MCF 10A (cell line): ENCODE results near the gene GGCX. TPM values are rescaled to one million over a fixed set of nuclear protein-coding genes. Genes with fewer than 3 reads are reported as not detected.

Source experiments
- BruUV-seq: library from RNA; stranded (reverse); fragments of 400-500 nt; replicated peaks from 2 replicates; lab custom pipeline; 2021; lab: Mats Ljungman, UMichigan
- CTCF ChIA-PET: fragments of 300-600 bp; sonication (Branson Sonifier 250); formaldehyde crosslinking; extraction: SDS; loops from one replicate; lab custom pipeline; 2021; ENCODE audit warnings: antibody characterized with exemption, inconsistent platforms; lab: Yijun Ruan, JAX
- POLR2A ChIA-PET: fragments of 300-600, 350-650 bp; sonication (Branson Sonifier 250); formaldehyde crosslinking; extraction: SDS; loops from one replicate; lab custom pipeline; 2020; ENCODE audit warnings: antibody characterized with exemption, inconsistent platforms; lab: Yijun Ruan, JAX
- DNase-seq: peaks from one replicate; pipeline ENCODE4 v3.0.0-alpha.2; 2018; ENCODE audit not compliant: unreplicated experiment
- H3K27ac Mint-ChIP-seq: one replicate; pipeline ENCODE4 v1.8.0; 2022; ENCODE audit warnings: mild to moderate bottlenecking, low read depth, mixed read lengths; ENCODE audit not compliant: unreplicated experiment
- H3K27me3 Mint-ChIP-seq: one replicate; pipeline ENCODE4 v1.8.0; 2022; ENCODE audit warnings: mixed read lengths; ENCODE audit not compliant: insufficient read depth, unreplicated experiment
- H3K36me3 Mint-ChIP-seq: one replicate; pipeline ENCODE4 v1.8.0; 2022; ENCODE audit warnings: mild to moderate bottlenecking, moderate library complexity, mixed read lengths; ENCODE audit not compliant: insufficient read depth, unreplicated experiment
- H3K4me1 Mint-ChIP-seq: one replicate; pipeline ENCODE4 v1.8.0; 2022; ENCODE audit warnings: mixed read lengths; ENCODE audit not compliant: insufficient read depth, unreplicated experiment
- H3K4me3 Mint-ChIP-seq: one replicate; pipeline ENCODE4 v1.8.0; 2022; ENCODE audit warnings: mild to moderate bottlenecking, moderate library complexity, mixed read lengths; ENCODE audit not compliant: unreplicated experiment
- H3K9me3 Mint-ChIP-seq: one replicate; pipeline ENCODE4 v1.8.0; 2022; ENCODE audit warnings: mixed read lengths; ENCODE audit not compliant: unreplicated experiment
- intact Hi-C: fragments of 100-400 bp; cut with micrococcal nuclease; formaldehyde crosslinking; loops from 2 replicates; pipeline ENCODE4 v1.14.1; 2022
- total RNA-seq: library from RNA; stranded (reverse); gene quantifications from 2 replicates; pipeline ENCODE4 v1.2.3, GENCODE V29; 2022
- TF ChIP-seq, protein P1 (sequence below): fragments of 200-600 bp; IDR thresholded peaks from one replicate; pipeline ENCODE4 v1.8.0; 2022; ENCODE audit warnings: antibody characterized with exemption, mild to moderate bottlenecking; ENCODE audit not compliant: unreplicated experiment

Gene GGCX
- total RNA-seq, 1 experiment from 2014 or later, result 49.1 TPM

DNA sequence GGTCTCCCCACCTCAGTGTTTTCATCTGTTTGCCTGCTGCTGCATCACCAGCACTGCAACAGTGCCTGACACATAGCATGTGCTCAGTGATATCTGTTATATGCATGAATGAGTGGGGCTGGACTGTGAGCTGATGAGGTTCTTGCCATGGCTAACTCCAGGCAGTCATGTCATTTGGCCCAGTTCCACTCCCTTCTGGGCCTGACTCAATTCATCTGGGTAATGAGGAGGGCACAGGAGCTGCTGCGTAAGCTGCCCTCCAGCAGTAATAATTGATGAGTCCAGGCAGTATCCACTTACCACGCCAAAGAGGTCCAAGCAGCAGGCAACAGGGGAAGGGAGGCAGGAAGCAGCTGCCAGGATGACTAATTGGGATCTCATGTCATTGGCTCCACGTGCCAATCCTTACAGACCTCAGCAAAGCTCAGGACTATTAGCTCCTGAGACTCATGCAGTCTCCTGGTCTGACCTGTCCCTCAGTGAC lies 56.5 kb downstream of the GGCX start:
- BruUV-seq, result no TSS peak
- TF ChIP-seq, protein P1, sequence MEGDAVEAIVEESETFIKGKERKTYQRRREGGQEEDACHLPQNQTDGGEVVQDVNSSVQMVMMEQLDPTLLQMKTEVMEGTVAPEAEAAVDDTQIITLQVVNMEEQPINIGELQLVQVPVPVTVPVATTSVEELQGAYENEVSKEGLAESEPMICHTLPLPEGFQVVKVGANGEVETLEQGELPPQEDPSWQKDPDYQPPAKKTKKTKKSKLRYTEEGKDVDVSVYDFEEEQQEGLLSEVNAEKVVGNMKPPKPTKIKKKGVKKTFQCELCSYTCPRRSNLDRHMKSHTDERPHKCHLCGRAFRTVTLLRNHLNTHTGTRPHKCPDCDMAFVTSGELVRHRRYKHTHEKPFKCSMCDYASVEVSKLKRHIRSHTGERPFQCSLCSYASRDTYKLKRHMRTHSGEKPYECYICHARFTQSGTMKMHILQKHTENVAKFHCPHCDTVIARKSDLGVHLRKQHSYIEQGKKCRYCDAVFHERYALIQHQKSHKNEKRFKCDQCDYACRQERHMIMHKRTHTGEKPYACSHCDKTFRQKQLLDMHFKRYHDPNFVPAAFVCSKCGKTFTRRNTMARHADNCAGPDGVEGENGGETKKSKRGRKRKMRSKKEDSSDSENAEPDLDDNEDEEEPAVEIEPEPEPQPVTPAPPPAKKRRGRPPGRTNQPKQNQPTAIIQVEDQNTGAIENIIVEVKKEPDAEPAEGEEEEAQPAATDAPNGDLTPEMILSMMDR, result no peak
- DNase-seq, result peak; percentile 98
- H3K27me3 Mint-ChIP-seq, result no peaks in the 10 kb centered on the region
- H3K27ac Mint-ChIP-seq, result peak overlapping the region; percentile 55
- intact Hi-C loops, result loop anchor here (1.0 to 2.0 kb wide), 2 partner anchors 34 to 72 kb away; partner anchors contain the start of gene MAT2A
- H3K4me1 Mint-ChIP-seq, result peaks cover 30% of the 10 kb centered on the region
- peak overlapping the region; percentile 21 for H3K4me3 Mint-ChIP-seq
- no peaks in the 10 kb centered on the region for H3K9me3 Mint-ChIP-seq
- no peaks in the 10 kb centered on the region for H3K36me3 Mint-ChIP-seq
- ChIA-PET POLR2A (interaction anchor here (0.6 to 15.5 kb wide), 27 partner anchors 11 to 1078 kb away, joined by 3 to 376 read pairs (median 4); partner anchors contain the start of genes C2orf68, MAT2A, RNF181 and SH2D6), CTCF (interaction anchor here (0.6 to 1.8 kb wide), 8 partner anchors 15 to 118 kb away, joined by 3 to 5 read pairs (median 4); no protein-coding TSS in a partner anchor)

DNA sequence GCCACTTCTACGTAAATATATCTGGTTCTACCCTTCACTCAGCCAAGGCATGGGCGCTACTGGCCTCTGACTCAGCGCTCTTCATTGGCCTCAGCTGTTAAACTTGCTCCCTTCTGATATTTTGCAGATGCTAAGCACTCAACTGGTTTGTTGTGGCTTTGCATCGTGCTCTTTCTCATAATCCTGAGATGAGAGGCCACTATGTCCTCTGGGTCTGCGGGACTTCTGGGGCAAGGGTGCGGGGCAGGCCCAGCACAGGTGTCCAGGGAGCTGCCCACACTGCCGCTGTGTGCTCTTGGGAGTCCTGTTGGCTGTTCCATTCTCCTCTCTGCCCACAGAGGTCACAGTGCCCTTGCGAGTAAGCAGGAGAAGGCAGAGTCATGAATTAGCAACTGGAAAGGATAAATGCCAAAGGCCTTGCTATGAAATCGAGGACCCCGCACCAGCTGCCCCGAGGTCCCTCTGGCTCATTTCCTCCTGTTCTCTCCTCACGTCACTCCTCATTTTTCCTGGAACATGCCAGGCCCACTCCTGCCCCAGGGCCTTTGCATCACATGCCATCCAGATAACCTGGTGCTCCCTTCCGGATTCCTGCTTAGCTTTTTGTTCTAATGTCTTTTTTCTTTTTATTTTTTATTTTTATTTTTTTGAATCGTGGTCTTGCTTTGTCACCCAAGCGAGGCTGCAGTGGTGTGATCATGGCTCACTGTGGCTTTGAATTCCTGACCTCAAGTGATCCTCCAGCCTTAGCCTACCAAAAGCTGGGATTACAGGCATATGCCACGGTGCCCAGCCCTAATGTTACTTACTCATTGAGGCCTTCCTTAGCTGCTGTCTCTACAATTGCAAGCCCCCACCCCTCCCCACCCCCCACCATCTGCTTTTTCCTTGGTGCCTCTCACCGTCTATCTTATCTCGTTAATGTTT lies 57.2 kb downstream of the GGCX start:
- Mint-ChIP-seq H3K4me1 (peaks cover 30% of the 10 kb centered on the region), H3K4me3 (no peak overlapping the region), H3K27me3 (no peaks in the 10 kb centered on the region), H3K9me3 (no peaks in the 10 kb centered on the region), H3K36me3 (no peaks in the 10 kb centered on the region), H3K27ac (peak overlapping the region; percentile 55)
- peak; percentile 77 for DNase-seq
- intact Hi-C loops, result loop anchor here (2.0 kb wide), 1 partner anchor 71 kb away; no protein-coding TSS in a partner anchor
- POLR2A ChIA-PET, result interaction anchor here (0.6 to 15.5 kb wide), 31 partner anchors 9 to 1077 kb away, joined by 3 to 376 read pairs (median 4); partner anchors contain the start of genes C2orf68, ELMOD3, MAT2A and RETSAT
- CTCF ChIA-PET, result interaction anchor here (0.8 to 1.8 kb wide), 7 partner anchors 33 to 184 kb away, joined by 3 to 5 read pairs (median 4); no protein-coding TSS in a partner anchor
- TF ChIP-seq, protein P1, result no peak
- no TSS peak for BruUV-seq

DNA sequence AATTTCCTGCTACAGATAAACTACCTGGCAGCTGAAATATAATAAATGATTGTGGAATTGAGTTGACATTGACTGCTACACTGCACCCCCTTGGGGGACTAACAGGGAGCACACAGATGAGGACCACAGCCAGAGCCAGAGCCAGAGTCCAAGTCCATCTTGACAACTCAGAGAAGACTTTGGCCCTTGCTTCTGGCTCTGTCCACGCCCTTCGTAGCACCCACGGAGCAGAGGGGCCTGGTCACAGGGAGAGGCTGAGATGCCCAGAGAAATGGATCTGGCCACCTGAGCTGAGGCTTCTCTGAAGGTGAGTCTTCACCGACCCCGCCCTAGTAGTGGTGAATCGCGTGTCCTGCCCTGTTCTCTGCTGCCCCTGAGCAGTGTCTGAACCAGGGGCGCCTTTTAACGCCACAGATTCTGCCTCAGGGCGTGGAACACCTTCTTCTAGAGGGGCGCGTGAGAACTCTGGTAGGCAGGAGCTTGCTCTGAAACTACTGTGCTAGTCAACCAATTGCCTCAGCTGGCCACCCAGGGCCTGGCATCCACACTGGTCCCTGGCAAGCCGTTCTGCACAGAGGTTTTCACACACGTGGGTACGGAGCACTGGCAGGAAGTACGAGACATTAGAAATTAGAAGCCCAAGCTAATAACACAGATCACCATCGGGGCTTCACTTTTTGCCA lies 58.0 kb downstream of the GGCX start:
- peak; percentile 43 for DNase-seq
- H3K4me3 Mint-ChIP-seq, result no peak overlapping the region
- intact Hi-C loops, result no loop called here
- H3K27ac Mint-ChIP-seq, result peak overlapping the region; percentile 55
- no peaks in the 10 kb centered on the region for H3K36me3 Mint-ChIP-seq
- H3K27me3 Mint-ChIP-seq, result no peaks in the 10 kb centered on the region
- TF ChIP-seq, protein P1, result no peak
- CTCF ChIA-PET, result interaction anchor here (0.9 to 1.6 kb wide), 2 partner anchors 34 to 183 kb away, joined by 4 read pairs; no protein-coding TSS in a partner anchor
- H3K4me1 Mint-ChIP-seq, result peaks cover 30% of the 10 kb centered on the region
- no TSS peak for BruUV-seq
- POLR2A ChIA-PET, result interaction anchor here (0.9 to 15.5 kb wide), 17 partner anchors 8 to 176 kb away, joined by 3 to 376 read pairs (median 5); partner anchors contain the start of genes ELMOD3, MAT2A, RETSAT and TGOLN2
- no peaks in the 10 kb centered on the region for H3K9me3 Mint-ChIP-seq
